Mammary epithelial cell (primary cell): ENCODE data around the gene CREB5.

ENCODE experiments used
- EZH2 ChIP-seq: IDR thresholded peaks from 2 replicates; pipeline ENCODE4 v1.6.1; 2012; ENCODE audit warnings: low read length, inconsistent platforms, borderline replicate concordance
- TF ChIP-seq, protein P1 (sequence below), 2 donors: IDR thresholded peaks in 1 of 2; conservative IDR thresholded peaks in 1 of 2; 2 replicates each; pipeline ENCODE4 v1.5.1; 2011 to 2012; ENCODE audit warnings: inconsistent platforms in 2 of 2, low read length in 2 of 2, mild to moderate bottlenecking in 2 of 2, control low read depth in 1 of 2, low read depth in 1 of 2; ENCODE audit not compliant: insufficient read depth in 1 of 2; ENCODE audit errors: extremely low read depth in 1 of 2

- TF ChIP-seq, protein P1, sequence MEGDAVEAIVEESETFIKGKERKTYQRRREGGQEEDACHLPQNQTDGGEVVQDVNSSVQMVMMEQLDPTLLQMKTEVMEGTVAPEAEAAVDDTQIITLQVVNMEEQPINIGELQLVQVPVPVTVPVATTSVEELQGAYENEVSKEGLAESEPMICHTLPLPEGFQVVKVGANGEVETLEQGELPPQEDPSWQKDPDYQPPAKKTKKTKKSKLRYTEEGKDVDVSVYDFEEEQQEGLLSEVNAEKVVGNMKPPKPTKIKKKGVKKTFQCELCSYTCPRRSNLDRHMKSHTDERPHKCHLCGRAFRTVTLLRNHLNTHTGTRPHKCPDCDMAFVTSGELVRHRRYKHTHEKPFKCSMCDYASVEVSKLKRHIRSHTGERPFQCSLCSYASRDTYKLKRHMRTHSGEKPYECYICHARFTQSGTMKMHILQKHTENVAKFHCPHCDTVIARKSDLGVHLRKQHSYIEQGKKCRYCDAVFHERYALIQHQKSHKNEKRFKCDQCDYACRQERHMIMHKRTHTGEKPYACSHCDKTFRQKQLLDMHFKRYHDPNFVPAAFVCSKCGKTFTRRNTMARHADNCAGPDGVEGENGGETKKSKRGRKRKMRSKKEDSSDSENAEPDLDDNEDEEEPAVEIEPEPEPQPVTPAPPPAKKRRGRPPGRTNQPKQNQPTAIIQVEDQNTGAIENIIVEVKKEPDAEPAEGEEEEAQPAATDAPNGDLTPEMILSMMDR (conservative IDR thresholded peaks at IDR 0.05 in 1 of 2, IDR thresholded peaks at IDR 0.05 in 1 of 2; ENCODE audit: extremely low read depth in 1 of 2, insufficient read depth in 1 of 2, low read depth in 1 of 2, low read length in 2 of 2) = no peak
- TF ChIP-seq EZH2 = no peak
These were observed 64.7 kb downstream of the CREB5 start for GRCh38 chr7:28477041-28477442.
